Breast epithelium (tissue), 4 donors: Measurements from ENCODE around the gene CMTM8. TPM values are rescaled to one million over a fixed set of nuclear protein-coding genes. Genes with fewer than 3 reads are reported as not detected.

Experiments
- DNase-seq, 2 donors: peaks; one replicate each; pipeline ENCODE4 v3.0.0-alpha.2; 2019; ENCODE audit warnings: low spot score in 2 of 2
- H3K27ac ChIP-seq, 2 donors: fragments of 200-600 bp; sonication (generic) in 1 of 2; one replicate each; pipeline ENCODE4 v1.5.1; 2016 to 2019; ENCODE audit warnings: mild to moderate bottlenecking in 1 of 2
- H3K27me3 ChIP-seq, 2 donors: fragments of 200-600 bp; sonication (generic) in 1 of 2; one replicate each; pipeline versions ENCODE4 v1.5.1 to v1.6.0; 2017 to 2019; ENCODE audit warnings: control low read depth in 1 of 2, mild to moderate bottlenecking in 1 of 2
- H3K36me3 ChIP-seq: fragments of 200-600 bp; one replicate; pipeline ENCODE4 v1.5.1; 2019
- H3K4me1 ChIP-seq, 2 donors: fragments of 200-600 bp; sonication (generic); one replicate each; pipeline ENCODE4 v1.5.1; 2016 to 2019; ENCODE audit warnings: control low read depth in 1 of 2
- H3K4me3 ChIP-seq, 3 donors: fragments of 200-600 bp; sonication (generic); 1 replicate in 2 of 3; 2 replicates in 1 of 3; pipeline ENCODE4 v1.5.1; 2016 to 2019; ENCODE audit warnings: mild to moderate bottlenecking in 3 of 3, moderate library complexity in 2 of 3
- H3K9me3 ChIP-seq, 2 donors: fragments of 200-600 bp; sonication (generic) in 1 of 2; one replicate each; pipeline ENCODE4 v1.5.1; 2016 to 2019; ENCODE audit warnings: control low read depth in 1 of 2
- CTCF ChIP-seq, 3 donors: fragments of 450-650 bp; IDR thresholded peaks; one replicate each; pipeline ENCODE4 v1.5.1; 2016 to 2017; ENCODE audit warnings: antibody characterized with exemption in 3 of 3, mild to moderate bottlenecking in 3 of 3, moderate library complexity in 3 of 3
- POLR2A ChIP-seq: fragments of 450-650 bp; IDR thresholded peaks from one replicate; pipeline ENCODE4 v1.6.1; 2016; ENCODE audit warnings: antibody characterized with exemption, mild to moderate bottlenecking, moderate library complexity
- POLR2AphosphoS5 ChIP-seq, 3 donors: sonication (generic); formaldehyde crosslinking; IDR thresholded peaks; one replicate each; pipeline ENCODE4 v1.6.1; 2017; ENCODE audit warnings: antibody characterized with exemption in 3 of 3
- intact Hi-C: fragments of 100-400 bp; cut with DNase I; formaldehyde crosslinking; loops from one replicate; pipeline ENCODE4 v1.15.1; 2023; ENCODE audit warnings: low total_unique reads
- total RNA-seq, 3 donors: library from RNA; depleted of rRNA; stranded (reverse); fragments of >200 nt; gene quantifications; one replicate each; pipeline ENCODE4 v1.1.0, GENCODE V29; 2016

The CMTM8 gene
- total RNA-seq, 3 donors from 2014 or later: 4.2 to 24.7 (median 19.3) TPM

GRCh38 chr3:32414522-32415202, 176.2 kb downstream of the CMTM8 start:
- H3K36me3 ChIP-seq: no peaks in the 10 kb centered on the region
- H3K9me3 ChIP-seq: no peaks in the 10 kb centered on the region
- H3K27ac ChIP-seq: peak overlapping the region; percentile 71 to 78
- no peak overlapping the region for H3K4me3 ChIP-seq
- H3K4me1 ChIP-seq: peaks cover 0 to 13% of the 10 kb centered on the region in 2 donors
- intact Hi-C loops: no loop called here
- H3K27me3 ChIP-seq: no peaks in the 10 kb centered on the region
- DNase-seq: no peak
- no peak for TF ChIP-seq POLR2A

DNA sequence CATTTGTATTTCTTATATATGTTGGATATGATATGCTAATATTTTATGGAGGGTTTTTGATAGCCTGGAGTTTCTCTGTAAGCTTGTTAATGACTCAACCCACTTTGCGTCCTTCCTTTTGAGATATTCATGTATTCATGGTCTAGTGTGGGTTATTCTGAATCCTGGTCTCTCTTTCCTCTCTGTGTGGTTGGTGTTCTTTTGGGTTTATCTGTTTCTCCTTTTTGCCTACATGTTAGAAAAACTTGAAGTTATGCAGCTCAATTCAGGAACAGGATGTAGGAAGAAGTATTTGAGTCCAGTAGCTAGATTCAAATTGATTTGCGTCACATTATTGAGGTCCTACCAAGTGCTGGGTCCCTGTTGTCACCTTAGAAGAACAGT, 181.3 kb downstream of the CMTM8 start:
- Histone ChIP-seq H3K9me3 (no peaks in the 10 kb centered on the region), H3K36me3 (no peaks in the 10 kb centered on the region), H3K4me3 (no peak overlapping the region), H3K27ac (peak overlapping the region; percentile 95 to 97), H3K27me3 (no peaks in the 10 kb centered on the region), H3K4me1 (peaks cover 7 to 40% of the 10 kb centered on the region in 2 donors)
- TF ChIP-seq POLR2A: no peak
- no peak for TF ChIP-seq CTCF (IDR thresholded peaks at IDR 0.05)
- TF ChIP-seq POLR2AphosphoS5 (IDR thresholded peaks at IDR 0.05): no peak
- DNase-seq: no peak
- intact Hi-C loops: no loop called here

Other genes starting within 250 kb of the CMTM8 start
- gene GPD1L, start 132.1 kb upstream of the CMTM8 start, total RNA-seq: 10 to 100 TPM; 56.3 to 66.6 (median 58.3) TPM
- gene CMTM7, start 153.2 kb downstream of the CMTM8 start, total RNA-seq: 100 to 1,000 TPM in 1 of 3 donors, 10 to 100 TPM in 2; 16.8 to 111 (median 58.0) TPM